Vagina (tissue), 2 donors: Measurements from ENCODE around the gene TDRD9. TPM values are rescaled to one million over a fixed set of nuclear protein-coding genes. Genes with fewer than 3 reads are reported as not detected.

ENCODE experiments used
- DNase-seq, 2 donors: peaks; one replicate each; pipeline ENCODE4 v3.0.0-alpha.2; 2017; ENCODE audit errors: extremely low spot score in 2 of 2
- H3K27ac ChIP-seq: fragments of 200-600 bp; sonication (generic); one replicate; pipeline ENCODE4 v1.5.1; 2019
- H3K27me3 ChIP-seq: fragments of 200-600 bp; sonication (generic); one replicate; pipeline ENCODE4 v1.5.1; 2019
- H3K36me3 ChIP-seq, 2 donors: fragments of 200-600 bp; sonication (generic); one replicate each; pipeline ENCODE4 v1.5.1; 2017 to 2019
- H3K4me1 ChIP-seq: fragments of 200-600 bp; sonication (generic); one replicate; pipeline ENCODE4 v1.5.1; 2019
- H3K4me3 ChIP-seq, 2 donors: fragments of 200-600 bp; sonication (generic); 1 replicate in 1 of 2; 2 replicates in 1 of 2; pipeline ENCODE4 v1.5.1; 2016 to 2019
- H3K9me3 ChIP-seq: fragments of 200-600 bp; sonication (generic); one replicate; pipeline ENCODE4 v1.5.1; 2019
- POLR2A ChIP-seq, 2 donors: fragments of 450-650 bp; IDR thresholded peaks; one replicate each; pipeline ENCODE4 v1.6.1; 2017; ENCODE audit warnings: antibody characterized with exemption in 2 of 2, mild to moderate bottlenecking in 2 of 2, moderate library complexity in 2 of 2
- POLR2AphosphoS5 ChIP-seq, 2 donors: sonication (generic); formaldehyde crosslinking; IDR thresholded peaks; one replicate each; pipeline ENCODE4 v1.9.0; 2017; ENCODE audit warnings: antibody characterized with exemption in 2 of 2, mild to moderate bottlenecking in 2 of 2, low read depth in 1 of 2; ENCODE audit not compliant: insufficient read depth in 1 of 2
- intact Hi-C: fragments of 100-400 bp; cut with DNase I; formaldehyde crosslinking; loops from one replicate; pipeline ENCODE4 v1.15.1; 2023
- total RNA-seq: library from RNA; depleted of rRNA; stranded (reverse); fragments of >200 nt; gene quantifications from one replicate; pipeline ENCODE4 v1.2.3, GENCODE V29; 2016
- TF ChIP-seq, protein P1 (sequence below), 3 experiments: fragments of 450-650 bp in 2 of 3; fragments of 200-600 bp in 1 of 3; sonication (generic) in 1 of 3; IDR thresholded peaks; one replicate each; pipeline ENCODE4 v1.5.1; 2017 to 2019; ENCODE audit warnings: antibody characterized with exemption in 3 of 3, mild to moderate bottlenecking in 2 of 3, moderate library complexity in 2 of 3

Gene TDRD9
- total RNA-seq, 1 donor from 2014 or later: 0.74 TPM

DNA sequence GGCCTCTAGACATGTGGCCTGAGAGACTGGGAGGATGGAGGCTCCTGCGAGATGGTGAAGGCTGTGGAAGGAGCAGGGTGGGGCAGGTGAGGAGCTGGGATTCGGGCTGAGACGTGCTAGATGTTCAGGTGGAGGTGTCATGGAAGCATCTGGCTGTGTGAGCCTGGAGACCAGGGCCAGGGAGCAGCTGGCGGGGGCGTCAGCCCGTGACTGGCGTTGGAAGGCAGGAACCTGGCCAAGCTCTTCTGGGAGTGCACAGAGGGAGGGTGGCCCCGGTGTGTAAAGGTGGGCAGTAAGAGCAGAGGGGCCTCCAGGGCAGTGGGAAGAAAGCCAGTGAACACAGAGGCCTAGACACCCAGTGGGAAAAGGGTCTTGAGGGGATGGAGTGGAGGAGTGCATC, 69.1 kb downstream of the TDRD9 start:
- TF ChIP-seq, protein P1, sequence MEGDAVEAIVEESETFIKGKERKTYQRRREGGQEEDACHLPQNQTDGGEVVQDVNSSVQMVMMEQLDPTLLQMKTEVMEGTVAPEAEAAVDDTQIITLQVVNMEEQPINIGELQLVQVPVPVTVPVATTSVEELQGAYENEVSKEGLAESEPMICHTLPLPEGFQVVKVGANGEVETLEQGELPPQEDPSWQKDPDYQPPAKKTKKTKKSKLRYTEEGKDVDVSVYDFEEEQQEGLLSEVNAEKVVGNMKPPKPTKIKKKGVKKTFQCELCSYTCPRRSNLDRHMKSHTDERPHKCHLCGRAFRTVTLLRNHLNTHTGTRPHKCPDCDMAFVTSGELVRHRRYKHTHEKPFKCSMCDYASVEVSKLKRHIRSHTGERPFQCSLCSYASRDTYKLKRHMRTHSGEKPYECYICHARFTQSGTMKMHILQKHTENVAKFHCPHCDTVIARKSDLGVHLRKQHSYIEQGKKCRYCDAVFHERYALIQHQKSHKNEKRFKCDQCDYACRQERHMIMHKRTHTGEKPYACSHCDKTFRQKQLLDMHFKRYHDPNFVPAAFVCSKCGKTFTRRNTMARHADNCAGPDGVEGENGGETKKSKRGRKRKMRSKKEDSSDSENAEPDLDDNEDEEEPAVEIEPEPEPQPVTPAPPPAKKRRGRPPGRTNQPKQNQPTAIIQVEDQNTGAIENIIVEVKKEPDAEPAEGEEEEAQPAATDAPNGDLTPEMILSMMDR (IDR thresholded peaks at IDR 0.05): no peak
- TF ChIP-seq POLR2A (IDR thresholded peaks at IDR 0.05): no peak
- TF ChIP-seq POLR2AphosphoS5 (IDR thresholded peaks at IDR 0.05; ENCODE audit: insufficient read depth in 1 of 2, low read depth in 1 of 2): no peak
- no peak overlapping the region for H3K4me3 ChIP-seq
- intact Hi-C loops: no loop called here
- no peaks in the 10 kb centered on the region for H3K4me1 ChIP-seq
- H3K27ac ChIP-seq: no peak overlapping the region
- no peak for DNase-seq
- H3K36me3 ChIP-seq: no peaks in the 10 kb centered on the region
- no peaks in the 10 kb centered on the region for H3K27me3 ChIP-seq
- no peaks in the 10 kb centered on the region for H3K9me3 ChIP-seq

DNA sequence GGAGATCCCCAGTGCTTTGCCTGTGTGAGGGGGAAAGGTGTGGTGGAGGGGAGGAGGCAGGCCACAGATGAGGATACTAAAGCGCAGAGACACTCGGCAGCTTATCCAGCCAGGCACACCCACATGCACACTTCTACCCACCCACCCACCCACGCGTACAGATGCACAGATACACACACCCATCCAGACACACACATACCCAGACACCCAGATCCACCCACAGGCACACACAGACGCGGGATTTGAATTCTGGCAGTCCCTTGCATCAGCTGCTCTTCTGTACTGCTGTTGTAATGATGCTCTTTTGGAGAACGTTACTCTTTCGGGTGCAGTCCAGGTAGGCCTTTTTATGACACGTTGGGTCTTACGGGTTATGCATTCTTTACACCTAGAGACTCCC, 69.8 kb downstream of the TDRD9 start:
- TF ChIP-seq POLR2AphosphoS5 (IDR thresholded peaks at IDR 0.05; ENCODE audit: insufficient read depth in 1 of 2, low read depth in 1 of 2) (no peak), POLR2A (IDR thresholded peaks at IDR 0.05) (no peak)
- TF ChIP-seq, protein P1 (IDR thresholded peaks at IDR 0.05): no peak
- DNase-seq: no peak
- intact Hi-C loops: no loop called here
- H3K9me3 ChIP-seq: no peaks in the 10 kb centered on the region
- no peaks in the 10 kb centered on the region for H3K36me3 ChIP-seq
- no peak overlapping the region for H3K27ac ChIP-seq
- H3K4me3 ChIP-seq: no peak overlapping the region
- no peaks in the 10 kb centered on the region for H3K27me3 ChIP-seq
- H3K4me1 ChIP-seq: no peaks in the 10 kb centered on the region

DNA sequence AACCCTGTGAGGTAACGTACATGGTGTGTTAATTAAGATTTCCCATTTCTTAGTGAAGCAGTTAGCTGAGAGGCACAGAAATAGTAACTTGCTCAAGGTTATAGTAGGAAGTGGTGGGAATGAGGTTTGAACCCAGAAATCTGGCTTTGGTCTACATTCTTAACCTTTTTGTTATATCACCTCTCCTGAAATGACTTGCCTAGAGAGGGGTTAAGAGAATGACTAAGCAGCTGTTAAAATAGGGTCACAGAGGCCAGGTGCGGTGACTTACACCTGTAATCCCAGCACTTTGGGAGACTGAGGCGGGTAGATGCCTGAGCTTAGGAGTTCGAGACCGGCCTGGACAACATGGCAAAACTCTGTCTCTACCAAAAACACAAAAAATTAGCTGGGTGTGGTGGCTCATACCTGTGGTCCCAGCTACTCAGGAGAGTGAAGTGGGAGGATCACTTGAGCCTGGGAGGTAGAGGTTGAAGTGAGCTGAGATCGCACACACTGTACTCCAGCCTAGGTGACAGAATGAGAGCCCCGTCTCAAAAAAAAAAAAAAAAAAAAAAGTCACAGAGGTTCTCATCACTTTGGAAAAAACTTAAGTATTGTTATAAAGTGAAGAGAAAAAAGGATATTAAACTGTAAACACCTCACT, 71.7 kb downstream of the TDRD9 start:
- DNase-seq: no peak
- H3K4me3 ChIP-seq: no peak overlapping the region
- no peaks in the 10 kb centered on the region for H3K27me3 ChIP-seq
- no peak for TF ChIP-seq POLR2A (IDR thresholded peaks at IDR 0.05)
- TF ChIP-seq, protein P1 (IDR thresholded peaks at IDR 0.05): no peak
- TF ChIP-seq POLR2AphosphoS5 (IDR thresholded peaks at IDR 0.05; ENCODE audit: insufficient read depth in 1 of 2, low read depth in 1 of 2): no peak
- no peaks in the 10 kb centered on the region for H3K4me1 ChIP-seq
- no peaks in the 10 kb centered on the region for H3K36me3 ChIP-seq
- intact Hi-C loops: no loop called here
- H3K27ac ChIP-seq: no peak overlapping the region
- H3K9me3 ChIP-seq: no peaks in the 10 kb centered on the region

DNA sequence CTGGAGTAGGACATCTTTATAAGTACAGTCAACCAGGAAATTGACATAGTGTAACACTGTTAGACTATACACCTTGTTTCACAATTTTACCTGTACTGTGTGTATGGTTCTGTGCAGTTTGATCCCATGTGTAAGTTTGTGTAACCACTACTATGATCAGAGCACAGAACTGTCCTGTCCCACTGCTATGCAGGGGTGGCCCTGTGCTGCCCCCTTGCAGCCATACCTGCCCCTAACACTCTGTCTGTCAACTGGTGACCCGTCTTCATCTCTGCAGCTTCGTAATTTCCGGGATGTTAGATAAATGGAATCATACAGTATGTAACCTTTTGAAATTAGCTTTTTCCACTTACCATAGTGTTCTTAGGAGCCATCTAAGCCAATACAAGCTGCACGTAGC, 72.7 kb downstream of the TDRD9 start:
- TF ChIP-seq, protein P1 (IDR thresholded peaks at IDR 0.05): no peak
- no peak for TF ChIP-seq POLR2AphosphoS5 (IDR thresholded peaks at IDR 0.05; ENCODE audit: insufficient read depth in 1 of 2, low read depth in 1 of 2)
- TF ChIP-seq POLR2A (IDR thresholded peaks at IDR 0.05): no peak

DNA sequence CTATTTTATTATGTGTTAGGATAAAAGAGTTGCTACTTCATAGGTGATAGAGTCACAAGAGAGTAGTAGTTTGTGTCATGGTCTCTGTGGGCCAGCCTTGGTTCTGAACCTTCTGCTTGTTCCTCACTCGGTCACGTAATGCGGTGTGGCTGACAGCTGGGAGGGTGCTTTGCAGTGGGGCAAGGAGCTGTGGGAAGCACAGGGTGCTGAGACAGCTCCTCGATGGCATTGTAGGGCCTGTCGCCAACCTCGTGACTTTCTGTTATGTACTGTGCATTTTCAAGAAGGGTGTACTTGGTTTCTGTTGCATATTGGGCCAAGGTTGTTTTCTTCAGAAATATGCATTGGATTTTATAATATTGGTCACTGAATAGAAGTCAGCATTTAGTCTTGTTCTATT, 75.4 kb downstream of the TDRD9 start:
- intact Hi-C loops: no loop called here
- H3K27me3 ChIP-seq: no peaks in the 10 kb centered on the region
- H3K9me3 ChIP-seq: no peaks in the 10 kb centered on the region
- no peaks in the 10 kb centered on the region for H3K4me1 ChIP-seq
- TF ChIP-seq POLR2AphosphoS5 (IDR thresholded peaks at IDR 0.05; ENCODE audit: insufficient read depth in 1 of 2, low read depth in 1 of 2) (no peak), POLR2A (IDR thresholded peaks at IDR 0.05) (no peak)
- TF ChIP-seq, protein P1 (IDR thresholded peaks at IDR 0.05): no peak
- no peak for DNase-seq
- H3K27ac ChIP-seq: no peak overlapping the region
- no peak overlapping the region for H3K4me3 ChIP-seq
- H3K36me3 ChIP-seq: no peaks in the 10 kb centered on the region

More for the DNA sequence above, 72.7 kb downstream of the TDRD9 start:
- Histone ChIP-seq H3K4me3 (no peak overlapping the region), H3K9me3 (no peaks in the 10 kb centered on the region), H3K4me1 (no peaks in the 10 kb centered on the region), H3K27me3 (no peaks in the 10 kb centered on the region), H3K36me3 (no peaks in the 10 kb centered on the region), H3K27ac (no peak overlapping the region)
- no peak for DNase-seq
- intact Hi-C loops: no loop called here
